Fibroblast of upper back skin (primary cell): ENCODE data around the gene MUC3A.
"Not testable (repeated sequence)": the region's sequence is repeated elsewhere in the genome, so short reads cannot be mapped to it uniquely, and the experiment has no call there.

ENCODE experiments used
- DNase-seq: peaks from one replicate; pipeline ENCODE4 v3.0.0-alpha.2; 2013

Gene MUC3A

GRCh38 chr7:100949227-100949932 lies at the start of gene MUC3A:
MUC3A (plus strand) TSS chr7:100949534; CDS start chr7:100949625, 91 bp downstream.
- no peak for DNase-seq

- DNase-seq: no peak
Observed at GRCh38 chr7:100900978-100901377, 48.4 kb upstream of the MUC3A start.

- DNase-seq: no peak
Observed at GRCh38 chr7:100901921-100902332, 47.4 kb upstream of the MUC3A start.

GRCh38 chr7:100902638-100903037 lies 46.7 kb upstream of the MUC3A start:
- DNase-seq: no peak

- no peak for DNase-seq
Observed at GRCh38 chr7:100908512-100908911, 40.8 kb upstream of the MUC3A start.

- not testable (repeated sequence) for DNase-seq
Observed at GRCh38 chr7:100910443-100910842, 38.9 kb upstream of the MUC3A start.

- no peak for DNase-seq
Observed at GRCh38 chr7:100911484-100911883, 37.9 kb upstream of the MUC3A start.

GRCh38 chr7:100914208-100914878 lies 35.0 kb upstream of the MUC3A start:
- DNase-seq: no peak

- no peak for DNase-seq
Observed at GRCh38 chr7:100914879-100915447, 34.4 kb upstream of the MUC3A start.

GRCh38 chr7:100919335-100919734 lies 30.0 kb upstream of the MUC3A start:
- DNase-seq: not testable (repeated sequence)

- DNase-seq: not testable (repeated sequence)
Observed at GRCh38 chr7:100919779-100920437, 29.4 kb upstream of the MUC3A start.

GRCh38 chr7:100921039-100921438 lies 28.3 kb upstream of the MUC3A start:
- no peak for DNase-seq

- not testable (repeated sequence) for DNase-seq
Observed at GRCh38 chr7:100923616-100924015, 25.7 kb upstream of the MUC3A start.

GRCh38 chr7:100929808-100930174 lies 19.5 kb upstream of the MUC3A start:
- DNase-seq: no peak

GRCh38 chr7:100933734-100934133 lies 15.6 kb upstream of the MUC3A start:
- no peak for DNase-seq

- DNase-seq: not testable (repeated sequence)
Observed at GRCh38 chr7:100935381-100935780, 14.0 kb upstream of the MUC3A start.

- not testable (repeated sequence) for DNase-seq
Observed at GRCh38 chr7:100936167-100936566, 13.2 kb upstream of the MUC3A start.

GRCh38 chr7:100942045-100942774 lies 7.1 kb upstream of the MUC3A start:
- no peak for DNase-seq

- DNase-seq: no peak
Observed at GRCh38 chr7:100943693-100944092, 5.6 kb upstream of the MUC3A start.

GRCh38 chr7:100944138-100944537 lies 5.2 kb upstream of the MUC3A start:
- no peak for DNase-seq

- no peak for DNase-seq
Observed at GRCh38 chr7:100946111-100946510, 3.2 kb upstream of the MUC3A start.

GRCh38 chr7:100946766-100947365 lies 2.5 kb upstream of the MUC3A start:
- no peak for DNase-seq
